Activated T-helper 2 cell treated with anti-CD3 and anti-CD28 coated beads, Interferon-gamma antibody, Interleukin-2, Interleukin-4, amounts not matched to agents 10 μg/mL and 5 μg/mL and 100 μg/mL, durations not matched to agents 14 hours and 24 hours and 36 hours (primary cell): ENCODE results near the gene NEUROD4. TPM values are rescaled to one million over a fixed set of nuclear protein-coding genes. Genes with fewer than 3 reads are reported as not detected.

Source experiments
- DNase-seq: peaks from one replicate; pipeline ENCODE4 v3.0.0; 2021; ENCODE audit warnings: low spot score
- H3K27ac Mint-ChIP-seq: one replicate; pipeline ENCODE4 v1.8.0; 2021; ENCODE audit warnings: mixed read lengths
- H3K27me3 Mint-ChIP-seq: one replicate; pipeline ENCODE4 v1.8.0; 2021; ENCODE audit warnings: low read depth, mixed read lengths
- H3K36me3 Mint-ChIP-seq: one replicate; pipeline ENCODE4 v1.8.0; 2021; ENCODE audit warnings: low read depth, mixed read lengths
- H3K4me1 Mint-ChIP-seq: one replicate; pipeline ENCODE4 v1.8.0; 2021; ENCODE audit warnings: low read depth, mixed read lengths
- H3K4me3 Mint-ChIP-seq: one replicate; pipeline ENCODE4 v1.8.0; 2021; ENCODE audit warnings: low read depth, mild to moderate bottlenecking, moderate library complexity, mixed read lengths
- H3K9me3 Mint-ChIP-seq: one replicate; pipeline ENCODE4 v1.8.0; 2021; ENCODE audit warnings: mixed read lengths
- intact Hi-C: fragments of 100-400 bp; cut with micrococcal nuclease; formaldehyde crosslinking; loops from one replicate; pipeline ENCODE4 v1.15.1; 2023
- total RNA-seq: library from RNA; stranded (reverse); gene quantifications from 2 replicates; pipeline ENCODE4 v1.2.3, GENCODE V29; 2022

NEUROD4 gene
- total RNA-seq, 1 donor from 2014 or later = not detected

GRCh38 chr12:55073043-55074022 is 53.6 kb downstream of the NEUROD4 start:
- Mint-ChIP-seq H3K36me3 (no peaks in the 10 kb centered on the region), H3K4me3 (no peak overlapping the region), H3K27me3 (peaks cover 31% of the 10 kb centered on the region), H3K27ac (no peak overlapping the region), H3K9me3 (no peaks in the 10 kb centered on the region), H3K4me1 (peaks cover 10% of the 10 kb centered on the region)
- peak; percentile 60 for DNase-seq
- intact Hi-C loops = loop anchor here (5.0 kb wide), 1 partner anchor 221 kb away; the partner anchor contains the start of gene MUCL1

- Mint-ChIP-seq H3K36me3 (no peaks in the 10 kb centered on the region), H3K27me3 (peaks cover 44% of the 10 kb centered on the region), H3K27ac (no peak overlapping the region), H3K9me3 (no peaks in the 10 kb centered on the region), H3K4me3 (no peak overlapping the region), H3K4me1 (peaks cover 10% of the 10 kb centered on the region)
- intact Hi-C loops = loop anchor here (5.0 kb wide), 2 partner anchors 223 to 373 kb away; partner anchors contain the start of gene MUCL1
- DNase-seq = no peak
These were observed 55.0 kb downstream of the NEUROD4 start for GRCh38 chr12:55074806-55075205.

Other genes with a start within 250 kb of the NEUROD4 start
- gene MUCL1, start 165.5 kb upstream of the NEUROD4 start, total RNA-seq = 0.51 TPM in 1 of 2 replicates, not detected in the other
- 179 and 186 TPM in 2 replicates for gene TESPA1, start 35.2 kb upstream of the NEUROD4 start, total RNA-seq
- not detected in 2 replicates for gene OR9K2, start 106.4 kb downstream of the NEUROD4 start, total RNA-seq
- not detected in 2 replicates for gene OR10A7, start 201.1 kb downstream of the NEUROD4 start, total RNA-seq
- not detected in 2 replicates for gene OR6C74, start 224.6 kb downstream of the NEUROD4 start, total RNA-seq